Activated CD4-positive, alpha-beta memory T cell treated with anti-CD3 and anti-CD28 coated beads for 36 hours (primary cell): ENCODE measurements around the gene NUTM1. TPM values are rescaled to one million over a fixed set of nuclear protein-coding genes. Genes with fewer than 3 reads are reported as not detected.
A peak's percentile ranks its signal among the peaks of the same experiment; 100 is the strongest.
"Not testable (repeated sequence)": the region's sequence is repeated elsewhere in the genome, so short reads cannot be mapped to it uniquely, and the experiment has no call there.

Experiments used
- CTCF ChIA-PET: fragments of 350-600 bp; sonication (Branson Sonifier 250); formaldehyde crosslinking; loops from one replicate; lab custom pipeline; 2021; ENCODE audit warnings: antibody characterized with exemption, inconsistent platforms; lab: Charles Lee
- POLR2A ChIA-PET: fragments of 350-600 bp; sonication (Branson Sonifier 250); formaldehyde crosslinking; loops from one replicate; lab custom pipeline; 2021; ENCODE audit warnings: antibody characterized with exemption; lab: Charles Lee
- DNase-seq: peaks from one replicate; pipeline ENCODE4 v3.0.0-alpha.2; 2020
- H3K27ac Mint-ChIP-seq: one replicate; pipeline ENCODE4 v1.8.0; 2021; ENCODE audit warnings: mixed read lengths
- H3K27me3 Mint-ChIP-seq: one replicate; pipeline ENCODE4 v1.8.0; 2021; ENCODE audit warnings: mixed read lengths
- H3K36me3 Mint-ChIP-seq: one replicate; pipeline ENCODE4 v1.8.0; 2021; ENCODE audit warnings: mixed read lengths
- H3K4me1 Mint-ChIP-seq: one replicate; pipeline ENCODE4 v1.8.0; 2021; ENCODE audit warnings: low read depth, mixed read lengths
- H3K4me3 Mint-ChIP-seq: one replicate; pipeline ENCODE4 v1.8.0; 2021; ENCODE audit warnings: mild to moderate bottlenecking, mixed read lengths
- H3K9me3 Mint-ChIP-seq: one replicate; pipeline ENCODE4 v1.8.0; 2021; ENCODE audit warnings: mixed read lengths
- intact Hi-C: fragments of 100-400 bp; cut with micrococcal nuclease; formaldehyde crosslinking; loops from one replicate; pipeline ENCODE4 v1.15.1; 2023
- total RNA-seq, 2 experiments: library from RNA; stranded (reverse); gene quantifications; one replicate each; pipeline ENCODE4 v1.2.3, GENCODE V29; 2021

NUTM1 gene
- total RNA-seq, 2 experiments from 2014 or later, result not detected

DNA sequence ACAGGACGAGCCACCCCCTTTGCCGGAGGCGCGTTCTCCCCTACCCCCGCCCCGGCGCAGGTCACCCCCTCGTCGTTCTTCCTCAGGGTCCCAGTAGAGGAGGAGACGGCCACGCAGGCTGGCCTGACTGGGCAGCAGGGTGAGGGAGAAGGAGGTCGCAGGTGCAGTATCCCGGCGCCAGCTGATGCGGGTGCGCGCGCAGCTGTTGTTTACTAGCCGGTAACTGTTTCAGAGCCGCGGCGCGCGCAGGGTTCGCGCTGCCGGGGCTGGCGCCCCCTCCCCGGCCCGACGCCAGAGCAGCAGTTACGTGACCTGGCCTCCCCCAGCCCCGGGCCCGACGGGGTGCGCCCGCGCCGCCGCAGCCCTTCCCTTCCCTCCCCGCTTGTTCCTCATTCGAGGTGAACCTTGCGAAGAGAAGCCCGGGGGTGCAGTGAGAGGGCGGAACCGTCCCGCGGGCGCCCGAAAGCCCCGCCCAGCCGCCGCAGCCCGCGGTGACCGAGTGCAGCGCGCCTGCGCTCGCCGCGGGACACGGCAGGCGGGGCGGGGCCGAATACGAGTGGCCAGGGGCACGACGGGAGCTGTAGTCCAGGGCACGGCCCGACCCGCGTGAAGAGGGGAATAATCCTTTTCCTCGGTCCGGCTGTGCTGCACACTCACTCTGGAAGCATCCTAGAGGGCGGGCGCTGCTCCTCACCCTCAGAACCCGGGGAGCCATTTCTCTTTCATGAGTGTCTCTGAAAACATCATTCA is 5.4 kb upstream of the NUTM1 start, which contains the start of gene SLC12A6:
Gene SLC12A6, minus strand, starts transcription at position 225 of the 750 bp plus-strand sequence. CDS start 1,101 bp downstream, outside the sequence.
- Mint-ChIP-seq H3K4me1 (peaks cover 68% of the 10 kb centered on the region), H3K9me3 (no peaks in the 10 kb centered on the region), H3K4me3 (peak within 1 kb of the TSS; percentile 95), H3K27me3 (no peaks in the 10 kb centered on the region), H3K27ac (peak within 1 kb of the TSS; percentile 88), H3K36me3 (peaks cover 28% of the 10 kb centered on the region)
- CTCF ChIA-PET, result interaction anchor here (0.7 to 5.3 kb wide), 5 partner anchors 10 to 246 kb away, joined by 3 to 46 read pairs (median 4); partner anchors contain the start of genes GOLGA8B, KATNBL1 and LPCAT4
- POLR2A ChIA-PET, result interaction anchor here (0.8 to 4.3 kb wide), 4 partner anchors 10 to 246 kb away, joined by 3 to 29 read pairs (median 5); partner anchors contain the start of genes GOLGA8B and LPCAT4
- DNase-seq, result peak; percentile 92
- intact Hi-C loops, result loop anchor here (1.0 to 10.0 kb wide), 3 partner anchors 30 to 1207 kb away; partner anchors contain the start of genes DPH6, LPCAT4 and ZNF770

DNA sequence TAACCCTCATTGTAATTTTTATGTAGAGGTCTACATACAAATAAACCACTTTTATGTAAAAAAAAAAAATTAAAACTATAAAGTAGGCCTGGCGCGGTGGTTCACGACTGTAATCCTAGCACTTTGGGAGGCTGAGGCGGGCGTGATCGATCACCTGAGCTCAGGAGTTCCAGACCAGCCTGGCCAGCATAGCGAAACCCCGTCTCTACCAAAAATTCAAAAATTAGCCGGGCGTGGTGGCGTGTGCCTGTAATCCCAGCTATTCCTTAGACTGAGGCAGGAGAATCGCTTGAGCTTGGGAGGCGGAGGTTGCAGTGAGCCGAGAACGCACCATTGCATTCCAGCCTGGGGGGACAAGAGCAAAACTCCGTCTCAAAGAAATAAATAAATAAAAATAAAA is 4.8 kb upstream of the NUTM1 start:
- POLR2A ChIA-PET, result interaction anchor here (1.3 to 4.3 kb wide), 3 partner anchors 10 to 245 kb away, joined by 3 to 29 read pairs (median 7); partner anchors contain the start of genes GOLGA8B and LPCAT4
- DNase-seq, result no peak
- Mint-ChIP-seq H3K4me3 (peak overlapping the region; percentile 95), H3K36me3 (peaks cover 28% of the 10 kb centered on the region), H3K27me3 (no peaks in the 10 kb centered on the region), H3K27ac (peak overlapping the region; percentile 18), H3K9me3 (no peaks in the 10 kb centered on the region), H3K4me1 (peaks cover 67% of the 10 kb centered on the region)
- intact Hi-C loops, result loop anchor here (1.0 to 10.0 kb wide), 3 partner anchors 29 to 1206 kb away; partner anchors contain the start of genes DPH6, LPCAT4 and ZNF770
- CTCF ChIA-PET, result interaction anchor here (1.3 to 5.3 kb wide), 2 partner anchors 28 to 111 kb away, joined by 3 to 46 read pairs; partner anchors contain the start of gene LPCAT4

DNA sequence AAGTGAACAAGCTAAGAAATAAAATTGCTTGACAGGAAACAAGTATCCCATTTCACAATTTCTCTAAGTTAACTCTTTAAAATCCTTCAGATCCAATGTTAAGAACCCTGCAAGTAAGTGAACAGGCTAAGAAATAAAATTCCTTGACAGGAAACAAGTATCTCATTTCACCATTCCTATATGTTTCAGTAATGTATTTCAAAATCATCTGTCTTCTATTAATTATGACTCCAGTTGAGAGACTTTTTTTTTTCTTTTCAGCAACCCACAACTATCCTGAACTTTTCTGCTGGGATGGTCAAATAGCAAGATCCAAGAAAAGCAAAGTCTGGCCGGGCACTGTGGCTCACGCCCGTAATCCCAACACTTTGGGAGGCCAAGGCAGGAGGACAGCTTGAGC is 3.2 kb upstream of the NUTM1 start:
- H3K36me3 Mint-ChIP-seq, result peaks cover 28% of the 10 kb centered on the region
- intact Hi-C loops, result loop anchor here (5.0 to 10.0 kb wide), 3 partner anchors 97 to 1205 kb away; partner anchors contain the start of genes DPH6, GOLGA8A and ZNF770
- ChIA-PET CTCF (interaction anchor here (0.9 to 5.3 kb wide), 3 partner anchors 27 to 248 kb away, joined by 3 to 46 read pairs (median 3); partner anchors contain the start of gene LPCAT4), POLR2A (no interaction called here)
- peaks cover 51% of the 10 kb centered on the region for H3K4me1 Mint-ChIP-seq
- H3K27me3 Mint-ChIP-seq, result no peaks in the 10 kb centered on the region
- H3K27ac Mint-ChIP-seq, result peak overlapping the region; percentile 60
- no peak for DNase-seq
- H3K4me3 Mint-ChIP-seq, result peak overlapping the region; percentile 20
- H3K9me3 Mint-ChIP-seq, result no peaks in the 10 kb centered on the region

DNA sequence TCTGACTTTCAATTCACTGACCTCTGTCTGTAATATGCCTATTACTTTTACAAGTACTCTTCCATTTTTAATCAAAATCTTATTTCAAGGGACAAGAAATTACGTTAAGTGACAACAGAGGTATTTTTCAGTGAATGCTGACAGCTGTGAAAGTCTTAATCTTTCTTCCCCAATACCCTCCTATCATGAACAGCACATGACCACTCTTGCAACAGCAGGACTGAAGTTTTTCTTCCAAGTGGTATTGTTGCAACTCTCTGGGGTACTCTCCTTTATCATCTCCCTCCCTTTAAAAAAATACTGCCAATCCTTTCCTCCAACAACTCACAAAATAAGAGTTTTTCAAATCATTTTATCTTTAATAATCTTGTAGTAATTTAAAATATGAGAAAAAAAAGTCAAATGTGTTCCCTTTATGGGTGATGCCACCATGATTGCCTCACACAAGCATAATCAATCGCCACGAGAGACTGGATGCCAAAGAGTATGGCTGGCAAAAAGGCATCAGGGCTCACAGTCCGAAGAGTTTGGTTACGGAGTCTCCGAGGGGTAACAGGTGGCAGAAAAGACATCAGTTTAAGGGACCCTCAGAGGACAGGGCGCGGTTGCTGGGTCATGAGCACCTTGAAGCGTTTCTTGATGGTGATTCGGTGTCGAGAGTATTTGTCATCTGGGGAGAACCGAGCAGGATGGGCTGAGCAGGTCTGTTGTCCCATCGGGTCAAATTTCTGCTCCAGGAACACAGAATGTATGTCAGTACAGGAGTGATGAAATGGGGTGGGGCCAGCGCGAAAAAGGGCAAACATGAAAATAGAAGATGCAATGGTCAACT is 1.5 kb upstream of the NUTM1 start:
- Mint-ChIP-seq H3K4me3 (no peak overlapping the region), H3K27ac (no peak overlapping the region), H3K9me3 (no peaks in the 10 kb centered on the region), H3K27me3 (no peaks in the 10 kb centered on the region), H3K36me3 (peaks cover 28% of the 10 kb centered on the region), H3K4me1 (peaks cover 35% of the 10 kb centered on the region)
- CTCF ChIA-PET, result interaction anchor here (0.9 to 3.5 kb wide), 4 partner anchors 20 to 29 kb away, joined by 3 to 47 read pairs (median 4); partner anchors contain the start of gene LPCAT4
- intact Hi-C loops, result loop anchor here (5.0 kb wide), 1 partner anchor 96 kb away; the partner anchor contains the start of gene GOLGA8A
- POLR2A ChIA-PET, result no interaction called here
- no peak for DNase-seq

DNA sequence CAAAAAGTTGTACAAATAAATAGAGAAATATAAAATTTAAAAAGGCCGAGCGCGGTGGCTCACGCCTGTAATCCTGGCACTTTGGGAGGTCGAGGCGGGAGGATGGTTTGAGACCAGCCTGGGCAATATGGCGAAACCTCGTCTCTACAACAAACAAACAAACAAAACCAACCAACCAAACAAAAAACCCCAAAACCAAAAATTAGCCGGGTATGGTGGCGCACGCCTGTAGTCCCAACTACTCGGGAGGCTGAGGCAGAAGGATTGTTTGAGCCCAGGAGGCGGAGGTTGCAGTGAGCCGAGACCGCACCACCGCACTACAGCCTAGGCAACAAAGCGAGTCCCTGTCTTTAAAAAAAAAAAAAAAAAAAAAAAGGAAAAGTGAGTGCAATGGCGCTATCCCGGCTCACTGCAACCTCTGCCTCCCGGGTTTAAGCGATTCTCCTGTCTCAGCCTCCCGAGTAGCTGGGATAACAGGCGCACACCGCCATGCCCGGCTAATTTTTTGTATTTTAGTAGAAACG is 840 bp upstream of the NUTM1 start:
- intact Hi-C loops, result loop anchor here (5.0 kb wide), 1 partner anchor 95 kb away; the partner anchor contains the start of gene GOLGA8A

DNA sequence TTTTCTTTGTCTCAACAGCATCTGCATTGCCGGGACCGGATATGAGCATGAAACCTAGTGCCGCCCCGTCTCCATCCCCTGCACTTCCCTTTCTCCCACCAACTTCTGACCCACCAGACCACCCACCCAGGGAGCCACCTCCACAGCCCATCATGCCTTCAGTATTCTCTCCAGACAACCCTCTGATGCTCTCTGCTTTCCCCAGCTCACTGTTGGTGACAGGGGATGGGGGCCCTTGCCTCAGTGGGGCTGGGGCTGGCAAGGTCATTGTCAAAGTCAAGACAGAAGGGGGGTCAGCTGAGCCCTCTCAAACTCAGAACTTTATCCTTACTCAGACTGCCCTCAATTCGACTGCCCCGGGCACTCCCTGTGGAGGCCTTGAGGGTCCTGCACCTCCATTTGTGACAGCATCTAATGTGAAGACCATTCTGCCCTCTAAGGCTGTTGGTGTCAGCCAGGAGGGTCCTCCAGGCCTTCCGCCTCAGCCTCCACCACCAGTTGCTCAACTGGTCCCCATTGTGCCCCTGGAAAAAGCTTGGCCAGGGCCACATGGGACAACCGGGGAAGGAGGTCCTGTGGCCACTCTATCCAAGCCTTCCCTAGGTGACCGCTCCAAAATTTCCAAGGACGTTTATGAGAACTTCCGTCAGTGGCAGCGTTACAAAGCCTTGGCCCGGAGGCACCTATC is 5.0 kb downstream of the NUTM1 start:
- H3K4me3 Mint-ChIP-seq, result no peak overlapping the region
- H3K27ac Mint-ChIP-seq, result no peak overlapping the region
- DNase-seq, result no peak
- H3K9me3 Mint-ChIP-seq, result no peaks in the 10 kb centered on the region
- intact Hi-C loops, result no loop called here
- H3K27me3 Mint-ChIP-seq, result no peaks in the 10 kb centered on the region
- CTCF ChIA-PET, result no interaction called here
- H3K4me1 Mint-ChIP-seq, result no peaks in the 10 kb centered on the region
- no peaks in the 10 kb centered on the region for H3K36me3 Mint-ChIP-seq
- POLR2A ChIA-PET, result no interaction called here

More for the DNA sequence above, 840 bp upstream of the NUTM1 start:
- H3K4me3 Mint-ChIP-seq, H3K27me3 Mint-ChIP-seq, H3K27ac Mint-ChIP-seq, H3K9me3 Mint-ChIP-seq: not testable (repeated sequence)
- DNase-seq, result peak; percentile 41
- ChIA-PET POLR2A (interaction anchor here (2.0 kb wide), 1 partner anchor 24 kb away, joined by 14 read pairs; the partner anchor contains the start of gene LPCAT4), CTCF (interaction anchor here (0.6 to 3.5 kb wide), 18 partner anchors 11 to 437 kb away, joined by 3 to 47 read pairs (median 4); partner anchors contain the start of genes GOLGA8A, KATNBL1 and LPCAT4)
- H3K36me3 Mint-ChIP-seq, result peaks cover 26% of the 10 kb centered on the region
- peaks cover 29% of the 10 kb centered on the region for H3K4me1 Mint-ChIP-seq

DNA sequence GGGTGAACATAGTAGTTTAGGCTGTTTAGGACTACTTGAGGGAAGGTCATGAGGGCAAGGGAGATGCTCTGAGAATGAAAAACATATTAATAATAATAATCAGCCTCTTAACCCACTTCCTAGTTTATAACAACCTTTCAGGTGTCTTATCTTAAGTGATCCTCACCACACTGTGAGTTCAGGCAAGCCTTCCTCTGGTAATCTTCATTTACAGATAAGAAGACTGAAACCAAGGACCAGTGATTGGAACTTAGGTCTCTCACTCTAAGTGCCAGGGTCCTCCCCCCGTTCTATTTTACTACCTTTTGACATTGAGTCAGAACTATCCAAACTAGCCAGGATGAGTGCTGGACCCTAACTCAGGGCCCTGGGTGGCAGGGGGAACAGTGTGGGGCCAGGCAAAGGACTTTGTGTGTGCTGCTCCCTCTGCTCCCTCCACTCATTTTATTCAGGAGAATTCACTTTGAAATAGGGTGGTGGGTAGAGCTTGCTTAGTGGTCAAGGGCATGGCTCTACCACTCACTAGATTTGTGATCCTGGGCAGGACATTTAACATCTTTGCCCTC is 5.7 kb downstream of the NUTM1 start:
- Mint-ChIP-seq H3K27ac (no peak overlapping the region), H3K9me3 (no peaks in the 10 kb centered on the region), H3K36me3 (no peaks in the 10 kb centered on the region), H3K27me3 (no peaks in the 10 kb centered on the region), H3K4me1 (no peaks in the 10 kb centered on the region), H3K4me3 (no peak overlapping the region)
- ChIA-PET POLR2A (no interaction called here), CTCF (no interaction called here)
- no peak for DNase-seq
- intact Hi-C loops, result no loop called here

DNA sequence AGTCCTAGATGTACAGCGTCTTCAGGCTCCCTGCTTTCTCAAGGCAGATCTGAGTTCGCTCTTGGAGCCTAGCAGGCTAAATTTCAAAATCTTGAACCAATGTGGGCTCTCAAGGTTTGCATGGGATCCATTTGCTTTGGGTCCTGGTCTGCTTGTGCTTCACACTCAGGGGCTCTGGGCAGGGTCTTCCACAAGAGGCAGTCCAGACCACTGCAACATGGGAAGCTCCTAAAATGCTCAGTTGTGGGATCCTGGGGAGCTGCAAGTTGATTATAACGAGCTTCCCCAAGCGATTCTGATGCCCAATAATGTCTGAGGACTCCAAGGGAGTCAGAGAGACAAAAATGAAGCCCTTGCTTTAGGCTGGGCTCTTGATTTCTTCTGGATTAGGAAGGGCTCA is 6.7 kb downstream of the NUTM1 start:
- H3K4me3 Mint-ChIP-seq, result no peak overlapping the region
- POLR2A ChIA-PET, result no interaction called here
- no peak overlapping the region for H3K27ac Mint-ChIP-seq

DNA sequence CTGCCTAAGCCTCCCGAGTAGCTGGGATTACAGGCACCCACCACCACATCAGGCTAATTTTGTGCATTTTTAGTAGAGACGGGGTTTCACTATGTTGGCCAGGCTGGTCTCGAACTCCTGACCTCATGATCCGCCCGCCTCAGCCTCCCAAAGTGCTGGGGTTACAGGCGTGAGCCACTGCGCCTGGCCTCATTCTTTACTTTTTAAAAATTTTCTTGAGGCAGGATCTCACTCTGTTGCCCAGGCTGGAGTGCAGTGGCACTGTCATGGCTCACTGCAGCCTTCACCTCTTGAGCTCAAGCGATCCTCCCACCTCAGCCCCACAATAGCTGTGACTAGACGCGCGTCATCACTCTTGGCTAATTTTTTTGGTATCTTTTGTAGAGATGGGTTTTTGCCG is 9.9 kb downstream of the NUTM1 start:
- H3K36me3 Mint-ChIP-seq, intact Hi-C loops, H3K27ac Mint-ChIP-seq, H3K9me3 Mint-ChIP-seq, H3K27me3 Mint-ChIP-seq, H3K4me3 Mint-ChIP-seq, DNase-seq, H3K4me1 Mint-ChIP-seq: not testable (repeated sequence)
- CTCF ChIA-PET, result interaction anchor here (2.7 kb wide), 1 partner anchor 10 kb away, joined by 8 read pairs; the partner anchor contains the start of genes NOP10 and NUTM1
- POLR2A ChIA-PET, result interaction anchor here (1.3 kb wide), 1 partner anchor 14 kb away, joined by 3 read pairs; the partner anchor contains the start of gene LPCAT4

More for the DNA sequence above, 6.7 kb downstream of the NUTM1 start:
- no peaks in the 10 kb centered on the region for H3K36me3 Mint-ChIP-seq
- H3K9me3 Mint-ChIP-seq, result no peaks in the 10 kb centered on the region
- no peaks in the 10 kb centered on the region for H3K27me3 Mint-ChIP-seq
- H3K4me1 Mint-ChIP-seq, result no peaks in the 10 kb centered on the region
- intact Hi-C loops, result no loop called here
- CTCF ChIA-PET, result no interaction called here
- no peak for DNase-seq

DNA sequence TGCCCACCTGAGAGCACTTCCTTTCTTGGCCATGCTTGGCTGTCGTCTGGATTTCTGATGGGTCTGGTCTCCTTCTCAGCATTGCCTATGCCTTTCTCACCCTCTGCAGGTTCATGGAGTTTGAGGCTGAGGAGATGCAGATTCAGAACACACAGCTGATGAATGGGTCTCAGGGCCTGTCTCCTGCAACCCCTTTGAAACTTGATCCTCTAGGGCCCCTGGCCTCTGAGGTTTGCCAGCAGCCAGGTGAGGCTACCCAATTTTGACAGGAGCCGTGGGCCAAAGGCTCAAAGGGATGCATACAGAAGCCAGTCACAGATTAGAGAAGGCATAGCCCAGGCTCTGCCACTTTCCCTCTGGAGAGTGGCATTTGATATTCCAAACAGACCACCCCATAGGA is 10.5 kb downstream of the NUTM1 start:
- ChIA-PET CTCF (interaction anchor here (2.7 kb wide), 1 partner anchor 11 kb away, joined by 8 read pairs; the partner anchor contains the start of genes NOP10 and NUTM1), POLR2A (interaction anchor here (1.3 kb wide), 1 partner anchor 13 kb away, joined by 3 read pairs; the partner anchor contains the start of gene LPCAT4)
- no peaks in the 10 kb centered on the region for H3K4me1 Mint-ChIP-seq

More for the DNA sequence above, 10.5 kb downstream of the NUTM1 start:
- intact Hi-C loops, result no loop called here
- Mint-ChIP-seq H3K27me3 (no peaks in the 10 kb centered on the region), H3K27ac (no peak overlapping the region), H3K4me3 (no peak overlapping the region), H3K36me3 (peaks cover 4% of the 10 kb centered on the region), H3K9me3 (no peaks in the 10 kb centered on the region)
- no peak for DNase-seq
